Measurements from ENCODE around the gene RASSF5.

DNA sequence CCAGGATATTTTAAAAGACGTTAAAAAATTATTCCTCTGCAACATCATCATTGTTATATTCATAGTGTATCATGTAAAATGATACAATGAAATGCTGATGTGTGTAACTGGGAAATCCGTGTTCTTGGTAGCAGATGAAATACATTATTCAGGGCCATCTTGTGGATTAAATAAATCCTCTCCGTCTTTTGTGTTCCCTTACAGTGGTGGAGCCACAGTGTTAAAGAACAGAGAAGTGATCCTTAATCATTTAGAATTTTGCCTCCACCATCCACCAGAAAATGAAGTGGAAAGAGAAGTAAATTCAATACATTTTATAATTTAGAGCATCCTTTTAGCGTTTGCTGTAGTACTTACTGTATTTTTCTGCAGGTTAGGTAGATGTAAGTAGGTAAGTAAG, 129.3 kb downstream of the RASSF5 start:
- TF ChIP-seq, protein P1, sequence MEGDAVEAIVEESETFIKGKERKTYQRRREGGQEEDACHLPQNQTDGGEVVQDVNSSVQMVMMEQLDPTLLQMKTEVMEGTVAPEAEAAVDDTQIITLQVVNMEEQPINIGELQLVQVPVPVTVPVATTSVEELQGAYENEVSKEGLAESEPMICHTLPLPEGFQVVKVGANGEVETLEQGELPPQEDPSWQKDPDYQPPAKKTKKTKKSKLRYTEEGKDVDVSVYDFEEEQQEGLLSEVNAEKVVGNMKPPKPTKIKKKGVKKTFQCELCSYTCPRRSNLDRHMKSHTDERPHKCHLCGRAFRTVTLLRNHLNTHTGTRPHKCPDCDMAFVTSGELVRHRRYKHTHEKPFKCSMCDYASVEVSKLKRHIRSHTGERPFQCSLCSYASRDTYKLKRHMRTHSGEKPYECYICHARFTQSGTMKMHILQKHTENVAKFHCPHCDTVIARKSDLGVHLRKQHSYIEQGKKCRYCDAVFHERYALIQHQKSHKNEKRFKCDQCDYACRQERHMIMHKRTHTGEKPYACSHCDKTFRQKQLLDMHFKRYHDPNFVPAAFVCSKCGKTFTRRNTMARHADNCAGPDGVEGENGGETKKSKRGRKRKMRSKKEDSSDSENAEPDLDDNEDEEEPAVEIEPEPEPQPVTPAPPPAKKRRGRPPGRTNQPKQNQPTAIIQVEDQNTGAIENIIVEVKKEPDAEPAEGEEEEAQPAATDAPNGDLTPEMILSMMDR (IDR thresholded peaks at IDR 0.05; ENCODE audit: poor library complexity, severe bottlenecking), result no peak
- no peak for TF ChIP-seq POLR2AphosphoS5 (IDR thresholded peaks at IDR 0.05)
- TF ChIP-seq, protein P2, sequence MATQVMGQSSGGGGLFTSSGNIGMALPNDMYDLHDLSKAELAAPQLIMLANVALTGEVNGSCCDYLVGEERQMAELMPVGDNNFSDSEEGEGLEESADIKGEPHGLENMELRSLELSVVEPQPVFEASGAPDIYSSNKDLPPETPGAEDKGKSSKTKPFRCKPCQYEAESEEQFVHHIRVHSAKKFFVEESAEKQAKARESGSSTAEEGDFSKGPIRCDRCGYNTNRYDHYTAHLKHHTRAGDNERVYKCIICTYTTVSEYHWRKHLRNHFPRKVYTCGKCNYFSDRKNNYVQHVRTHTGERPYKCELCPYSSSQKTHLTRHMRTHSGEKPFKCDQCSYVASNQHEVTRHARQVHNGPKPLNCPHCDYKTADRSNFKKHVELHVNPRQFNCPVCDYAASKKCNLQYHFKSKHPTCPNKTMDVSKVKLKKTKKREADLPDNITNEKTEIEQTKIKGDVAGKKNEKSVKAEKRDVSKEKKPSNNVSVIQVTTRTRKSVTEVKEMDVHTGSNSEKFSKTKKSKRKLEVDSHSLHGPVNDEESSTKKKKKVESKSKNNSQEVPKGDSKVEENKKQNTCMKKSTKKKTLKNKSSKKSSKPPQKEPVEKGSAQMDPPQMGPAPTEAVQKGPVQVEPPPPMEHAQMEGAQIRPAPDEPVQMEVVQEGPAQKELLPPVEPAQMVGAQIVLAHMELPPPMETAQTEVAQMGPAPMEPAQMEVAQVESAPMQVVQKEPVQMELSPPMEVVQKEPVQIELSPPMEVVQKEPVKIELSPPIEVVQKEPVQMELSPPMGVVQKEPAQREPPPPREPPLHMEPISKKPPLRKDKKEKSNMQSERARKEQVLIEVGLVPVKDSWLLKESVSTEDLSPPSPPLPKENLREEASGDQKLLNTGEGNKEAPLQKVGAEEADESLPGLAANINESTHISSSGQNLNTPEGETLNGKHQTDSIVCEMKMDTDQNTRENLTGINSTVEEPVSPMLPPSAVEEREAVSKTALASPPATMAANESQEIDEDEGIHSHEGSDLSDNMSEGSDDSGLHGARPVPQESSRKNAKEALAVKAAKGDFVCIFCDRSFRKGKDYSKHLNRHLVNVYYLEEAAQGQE (IDR thresholded peaks at IDR 0.05; ENCODE audit: borderline replicate concordance), result no peak
- no peak for TF ChIP-seq SMC3 (conservative IDR thresholded peaks at IDR 0.05; ENCODE audit: poor library complexity)
- TF ChIP-seq MXI1 (conservative IDR thresholded peaks at IDR 0.05; ENCODE audit: poor library complexity, severe bottlenecking), result no peak

Data from neural cell (in vitro differentiated cells).